ENCODE data around the gene PGAP6.

DNA sequence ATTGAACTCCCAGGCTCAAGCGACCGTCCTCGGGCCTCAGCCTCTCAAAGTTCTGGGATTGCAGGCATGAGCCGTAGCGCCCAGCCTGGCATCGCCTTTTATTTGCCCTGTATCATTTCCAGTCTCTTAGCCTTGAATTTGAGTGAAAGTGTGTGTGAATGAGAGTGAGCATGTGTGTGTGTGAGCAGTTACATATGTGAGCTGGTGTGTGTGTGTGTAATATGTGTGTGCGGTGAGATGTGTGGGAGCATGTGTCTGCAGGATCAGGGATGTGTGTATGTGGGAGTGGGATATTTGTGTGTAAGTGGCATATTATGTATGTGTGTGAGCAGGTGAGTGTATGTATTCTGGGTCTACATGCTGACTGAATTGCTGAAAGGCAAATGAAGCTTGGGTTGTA lies 49.1 kb upstream of the PGAP6 start:
- TF ChIP-seq SIN3A (IDR thresholded peaks at IDR 0.05; ENCODE audit: borderline replicate concordance, insufficient read depth, low read depth, low read length) (no peak), POLR2AphosphoS5 (IDR thresholded peaks at IDR 0.05; ENCODE audit: low read depth, low read length) (no peak)
- TF ChIP-seq, protein P1, sequence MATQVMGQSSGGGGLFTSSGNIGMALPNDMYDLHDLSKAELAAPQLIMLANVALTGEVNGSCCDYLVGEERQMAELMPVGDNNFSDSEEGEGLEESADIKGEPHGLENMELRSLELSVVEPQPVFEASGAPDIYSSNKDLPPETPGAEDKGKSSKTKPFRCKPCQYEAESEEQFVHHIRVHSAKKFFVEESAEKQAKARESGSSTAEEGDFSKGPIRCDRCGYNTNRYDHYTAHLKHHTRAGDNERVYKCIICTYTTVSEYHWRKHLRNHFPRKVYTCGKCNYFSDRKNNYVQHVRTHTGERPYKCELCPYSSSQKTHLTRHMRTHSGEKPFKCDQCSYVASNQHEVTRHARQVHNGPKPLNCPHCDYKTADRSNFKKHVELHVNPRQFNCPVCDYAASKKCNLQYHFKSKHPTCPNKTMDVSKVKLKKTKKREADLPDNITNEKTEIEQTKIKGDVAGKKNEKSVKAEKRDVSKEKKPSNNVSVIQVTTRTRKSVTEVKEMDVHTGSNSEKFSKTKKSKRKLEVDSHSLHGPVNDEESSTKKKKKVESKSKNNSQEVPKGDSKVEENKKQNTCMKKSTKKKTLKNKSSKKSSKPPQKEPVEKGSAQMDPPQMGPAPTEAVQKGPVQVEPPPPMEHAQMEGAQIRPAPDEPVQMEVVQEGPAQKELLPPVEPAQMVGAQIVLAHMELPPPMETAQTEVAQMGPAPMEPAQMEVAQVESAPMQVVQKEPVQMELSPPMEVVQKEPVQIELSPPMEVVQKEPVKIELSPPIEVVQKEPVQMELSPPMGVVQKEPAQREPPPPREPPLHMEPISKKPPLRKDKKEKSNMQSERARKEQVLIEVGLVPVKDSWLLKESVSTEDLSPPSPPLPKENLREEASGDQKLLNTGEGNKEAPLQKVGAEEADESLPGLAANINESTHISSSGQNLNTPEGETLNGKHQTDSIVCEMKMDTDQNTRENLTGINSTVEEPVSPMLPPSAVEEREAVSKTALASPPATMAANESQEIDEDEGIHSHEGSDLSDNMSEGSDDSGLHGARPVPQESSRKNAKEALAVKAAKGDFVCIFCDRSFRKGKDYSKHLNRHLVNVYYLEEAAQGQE (IDR thresholded peaks at IDR 0.05; ENCODE audit: insufficient read depth in 1 of 2, low read depth in 2 of 2, low read length in 1 of 2): no peak
- TF ChIP-seq, protein P2, sequence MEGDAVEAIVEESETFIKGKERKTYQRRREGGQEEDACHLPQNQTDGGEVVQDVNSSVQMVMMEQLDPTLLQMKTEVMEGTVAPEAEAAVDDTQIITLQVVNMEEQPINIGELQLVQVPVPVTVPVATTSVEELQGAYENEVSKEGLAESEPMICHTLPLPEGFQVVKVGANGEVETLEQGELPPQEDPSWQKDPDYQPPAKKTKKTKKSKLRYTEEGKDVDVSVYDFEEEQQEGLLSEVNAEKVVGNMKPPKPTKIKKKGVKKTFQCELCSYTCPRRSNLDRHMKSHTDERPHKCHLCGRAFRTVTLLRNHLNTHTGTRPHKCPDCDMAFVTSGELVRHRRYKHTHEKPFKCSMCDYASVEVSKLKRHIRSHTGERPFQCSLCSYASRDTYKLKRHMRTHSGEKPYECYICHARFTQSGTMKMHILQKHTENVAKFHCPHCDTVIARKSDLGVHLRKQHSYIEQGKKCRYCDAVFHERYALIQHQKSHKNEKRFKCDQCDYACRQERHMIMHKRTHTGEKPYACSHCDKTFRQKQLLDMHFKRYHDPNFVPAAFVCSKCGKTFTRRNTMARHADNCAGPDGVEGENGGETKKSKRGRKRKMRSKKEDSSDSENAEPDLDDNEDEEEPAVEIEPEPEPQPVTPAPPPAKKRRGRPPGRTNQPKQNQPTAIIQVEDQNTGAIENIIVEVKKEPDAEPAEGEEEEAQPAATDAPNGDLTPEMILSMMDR (IDR thresholded peaks at IDR 0.05): no peak
